GM19035 (cell line): ENCODE measurements around the gene PTTG1IP.
A peak's percentile ranks its signal among the peaks of the same experiment; 100 is the strongest.
"Not testable (repeated sequence)": the region's sequence is repeated elsewhere in the genome, so short reads cannot be mapped to it uniquely, and the experiment has no call there.

ENCODE experiments used
- ATAC-seq: cut with Tn5 transposase; IDR thresholded peaks from one replicate; pipeline ENCODE4 v1.9.1; 2021; ENCODE audit not compliant: unreplicated experiment

Gene PTTG1IP

GRCh38 chr21:44873356-44874239, at the start of gene PTTG1IP:
PTTG1IP (minus strand) TSS chr21:44873690; CDS start chr21:44873616, 74 bp downstream.
- ATAC-seq: peak; percentile 82

DNA sequence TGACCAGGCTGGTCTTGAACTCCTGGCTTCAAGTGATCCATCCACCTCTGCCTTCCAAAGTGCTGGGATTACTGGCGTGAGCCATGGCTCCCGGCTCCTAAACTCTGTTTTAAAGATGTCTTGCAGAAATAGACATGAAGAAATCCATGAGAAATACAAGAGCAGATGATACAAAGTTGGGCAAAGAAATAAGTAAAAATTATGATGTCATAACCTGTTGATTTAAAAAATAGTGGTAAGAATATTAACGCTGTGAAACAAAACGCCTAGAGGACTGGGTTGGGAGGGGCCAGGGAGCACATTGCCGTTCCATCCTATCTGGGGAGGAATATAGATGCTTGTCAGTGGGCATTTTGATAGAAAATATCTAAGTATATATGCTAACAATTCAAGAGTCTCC, 48.4 kb upstream of the PTTG1IP start:
- ATAC-seq: no peak

GRCh38 chr21:44920694-44921604, 47.5 kb upstream of the PTTG1IP start, which contains the start of gene ITGB2:
ITGB2 (minus strand) TSS chr21:44920899; CDS start chr21:44910782, 10,117 bp downstream.
- no peak for ATAC-seq

GRCh38 chr21:44919913-44920693, 46.6 kb upstream of the PTTG1IP start:
- ATAC-seq: no peak

DNA sequence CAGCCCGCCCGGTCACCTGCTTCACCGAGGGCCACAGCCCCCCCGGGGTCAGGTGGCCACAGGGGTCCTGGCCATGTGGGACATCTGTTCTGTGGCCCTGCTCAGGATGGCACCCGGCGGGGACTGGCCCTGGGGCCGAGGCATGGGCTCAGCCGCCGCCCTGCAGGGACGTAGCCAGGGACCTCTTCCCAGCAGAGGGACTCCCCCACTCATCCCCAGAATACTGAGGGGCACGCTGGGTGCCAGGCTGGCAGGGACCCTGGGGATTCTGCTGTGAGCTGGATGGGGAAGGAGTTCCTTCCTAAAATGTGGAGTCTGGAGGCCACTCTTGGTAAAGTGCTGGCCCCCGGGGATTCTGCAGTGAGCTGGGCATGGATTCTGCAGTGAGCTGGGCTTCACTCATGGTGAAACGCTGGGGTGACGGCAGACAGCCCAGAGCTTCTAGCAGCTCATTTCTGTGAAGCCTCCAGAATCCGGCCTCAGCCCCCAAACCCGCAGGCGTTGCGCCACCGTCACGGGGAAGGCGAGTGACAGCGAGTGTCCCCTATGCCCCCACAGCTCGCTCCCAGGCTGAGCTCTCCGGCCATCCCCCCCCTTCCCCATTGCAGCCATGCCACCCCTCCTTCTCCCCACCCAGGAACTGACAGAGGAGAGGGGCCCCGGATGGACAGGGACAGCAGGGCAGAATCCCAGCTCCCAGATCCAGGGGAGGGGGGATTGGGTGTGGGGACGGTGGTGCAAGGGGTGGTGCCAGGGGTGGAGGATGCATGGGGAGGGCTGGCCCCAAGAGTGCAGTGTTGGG, 45.8 kb upstream of the PTTG1IP start:
- ATAC-seq: no peak

- no peak for ATAC-seq
Observed at GRCh38 chr21:44918581-44919033, 45.1 kb upstream of the PTTG1IP start.

DNA sequence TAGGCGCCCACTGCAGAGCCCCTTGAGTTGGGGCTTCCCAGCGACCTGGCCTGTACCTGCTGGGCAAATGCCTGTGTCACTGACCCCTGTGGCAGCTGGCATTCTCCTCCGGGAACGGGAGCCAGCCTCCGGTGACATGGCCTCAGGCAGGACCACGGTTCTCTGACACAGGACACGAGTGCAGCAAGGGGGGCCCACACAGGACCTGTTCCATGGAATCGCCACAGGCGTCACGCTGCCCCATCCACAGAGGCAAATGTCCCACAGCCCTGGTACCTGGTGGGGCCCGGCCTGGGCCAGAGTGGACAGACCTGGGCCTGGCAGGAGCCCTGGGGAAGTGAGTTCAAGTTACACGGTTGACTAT, 44.6 kb upstream of the PTTG1IP start:
- ATAC-seq: no peak

DNA sequence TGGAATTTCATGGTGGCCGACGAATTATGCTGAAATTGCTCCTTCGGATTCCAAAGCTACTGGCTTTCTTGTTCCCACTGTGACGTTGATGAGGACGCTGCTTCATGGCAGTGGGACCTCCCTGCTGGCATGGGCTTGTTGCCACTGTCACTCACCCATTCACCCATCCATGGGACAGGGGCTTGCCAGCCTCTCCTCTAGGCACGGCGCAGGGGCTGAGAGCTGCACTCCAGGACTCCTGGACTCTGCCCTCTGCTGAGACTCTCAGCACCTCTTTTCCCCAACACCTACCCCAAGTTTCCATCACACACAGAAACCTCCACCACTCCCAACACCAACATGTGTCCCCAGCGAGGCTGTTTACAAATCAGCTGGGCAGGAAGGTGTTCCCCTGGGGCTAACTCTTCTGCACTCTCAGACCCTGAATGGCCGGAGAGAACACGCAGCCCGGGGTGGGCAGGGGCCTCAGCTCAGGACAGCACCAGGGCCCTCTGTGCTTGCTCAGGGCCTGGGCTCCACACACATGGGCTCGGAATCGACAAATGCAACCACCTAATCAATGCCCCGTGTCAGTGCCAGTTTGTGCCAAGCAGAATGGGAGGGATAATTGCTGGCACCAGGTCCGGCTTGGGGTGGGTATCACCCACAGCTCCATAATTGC, 44.1 kb upstream of the PTTG1IP start:
- ATAC-seq: no peak

GRCh38 chr21:44916965-44917364, 43.5 kb upstream of the PTTG1IP start:
- no peak for ATAC-seq

DNA sequence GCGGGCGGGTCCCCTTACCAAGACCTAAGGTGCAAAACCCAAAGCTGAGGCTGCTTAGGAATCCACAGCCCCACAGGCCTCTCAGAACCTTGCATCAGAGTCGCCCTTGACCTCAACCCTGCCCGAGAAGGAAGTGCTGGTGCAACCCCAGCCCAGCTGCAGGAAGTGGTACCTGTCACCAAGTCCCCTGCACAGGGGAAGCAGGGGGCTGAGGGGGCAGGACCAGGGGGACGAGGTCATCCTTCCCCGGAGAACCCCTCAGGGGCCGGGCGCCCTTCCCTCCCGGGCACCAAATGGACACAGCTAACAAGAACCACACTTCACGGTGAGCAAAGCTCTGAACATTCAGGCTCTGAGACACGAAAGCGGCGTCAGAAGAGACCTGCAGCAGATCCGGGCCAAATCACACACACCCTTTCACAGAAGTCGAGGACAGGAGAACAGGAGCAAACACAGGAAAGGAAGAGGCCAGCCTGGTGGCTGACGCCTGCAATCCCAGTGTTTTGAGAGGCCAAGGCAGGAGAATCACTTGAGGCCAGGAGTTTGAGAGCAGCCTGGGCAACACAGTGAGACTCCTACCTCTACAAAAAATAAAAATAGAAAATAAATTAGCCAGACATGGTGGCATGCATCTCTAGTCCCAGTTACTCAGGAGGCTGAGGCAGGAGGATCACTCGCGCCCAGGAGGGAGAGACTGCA, 40.8 kb upstream of the PTTG1IP start:
- ATAC-seq: peak; percentile 68

DNA sequence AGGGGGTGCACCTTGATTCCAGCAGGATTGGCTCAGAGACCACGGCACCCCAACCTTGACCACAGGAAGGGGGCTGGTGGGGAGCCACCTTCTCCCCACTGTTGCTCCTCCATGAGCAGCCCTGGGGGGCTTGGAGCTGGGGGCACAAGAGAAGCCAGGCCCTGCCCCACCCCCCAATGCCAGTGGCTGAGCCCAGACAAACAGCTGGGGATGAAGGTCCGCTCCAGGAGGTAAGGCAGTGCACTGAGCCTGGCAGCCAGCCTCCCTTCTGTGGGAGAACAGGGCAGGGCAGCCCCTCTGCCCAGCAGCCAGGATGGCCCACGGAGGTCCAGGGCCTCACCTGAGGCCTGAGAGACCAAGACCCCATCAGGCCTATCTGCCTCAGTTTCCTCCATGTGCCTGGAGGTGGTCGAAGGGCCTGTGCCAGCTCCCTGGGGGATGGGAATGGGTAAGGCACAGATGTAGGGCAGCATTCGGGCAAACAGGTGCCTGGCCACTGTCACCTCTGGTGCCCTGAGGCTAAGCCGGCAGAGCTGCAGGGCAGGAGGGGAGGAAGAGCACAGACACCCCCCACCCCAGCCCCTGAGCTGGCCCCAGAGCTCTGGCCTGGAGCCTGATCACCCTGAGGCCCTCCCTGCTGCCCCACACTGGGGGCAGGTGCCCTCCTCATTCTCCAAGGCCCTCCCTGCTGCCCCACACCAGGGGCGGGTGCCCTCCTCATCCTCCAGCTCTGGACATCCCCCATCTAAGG, 40.1 kb upstream of the PTTG1IP start:
- ATAC-seq: no peak

DNA sequence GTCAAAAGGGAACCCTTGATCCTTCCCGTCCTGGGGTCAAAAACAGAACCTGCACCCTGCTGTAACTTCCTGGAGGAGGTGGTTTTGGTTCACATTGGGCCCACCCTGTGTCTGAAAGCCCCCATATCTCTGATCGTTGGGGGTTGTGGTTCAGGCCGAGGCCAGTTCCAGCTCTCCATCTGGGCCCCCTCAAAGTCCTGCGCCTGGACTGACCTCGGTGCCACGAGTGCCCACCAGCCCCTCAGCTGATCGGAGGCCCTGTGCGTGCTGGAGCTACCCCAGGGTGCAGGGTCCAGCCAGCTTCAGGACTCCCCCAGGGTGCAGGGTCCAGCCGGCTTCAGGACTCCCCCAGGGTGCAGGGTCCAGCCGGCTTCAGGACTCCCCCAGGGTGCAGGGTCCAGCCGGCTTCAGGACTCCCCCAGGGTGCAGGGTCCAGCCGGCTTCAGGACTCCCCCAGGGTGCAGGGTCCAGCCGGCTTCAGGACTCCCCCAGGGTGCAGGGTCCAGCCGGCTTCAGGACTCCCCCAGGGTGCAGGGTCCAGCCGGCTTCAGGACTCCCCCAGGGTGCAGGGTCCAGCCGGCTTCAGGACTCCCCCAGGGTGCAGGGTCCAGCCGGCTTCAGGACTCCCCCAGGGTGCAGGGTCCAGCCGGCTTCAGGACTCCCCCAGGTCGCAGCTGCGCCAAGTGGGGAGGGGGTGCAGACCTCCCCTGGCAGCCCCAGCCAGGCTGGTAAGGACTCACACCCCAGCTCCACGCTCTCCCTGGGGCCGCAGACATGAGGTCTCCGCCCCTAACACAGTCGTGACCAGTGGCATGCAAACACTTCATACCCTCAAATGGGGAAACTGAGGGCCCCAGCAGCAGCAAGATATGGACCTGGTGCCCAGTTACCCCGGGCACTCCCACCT, 39.3 kb upstream of the PTTG1IP start:
- ATAC-seq: not testable (repeated sequence)

- ATAC-seq: no peak
Observed at GRCh38 chr21:44912158-44912473, 38.6 kb upstream of the PTTG1IP start.

DNA sequence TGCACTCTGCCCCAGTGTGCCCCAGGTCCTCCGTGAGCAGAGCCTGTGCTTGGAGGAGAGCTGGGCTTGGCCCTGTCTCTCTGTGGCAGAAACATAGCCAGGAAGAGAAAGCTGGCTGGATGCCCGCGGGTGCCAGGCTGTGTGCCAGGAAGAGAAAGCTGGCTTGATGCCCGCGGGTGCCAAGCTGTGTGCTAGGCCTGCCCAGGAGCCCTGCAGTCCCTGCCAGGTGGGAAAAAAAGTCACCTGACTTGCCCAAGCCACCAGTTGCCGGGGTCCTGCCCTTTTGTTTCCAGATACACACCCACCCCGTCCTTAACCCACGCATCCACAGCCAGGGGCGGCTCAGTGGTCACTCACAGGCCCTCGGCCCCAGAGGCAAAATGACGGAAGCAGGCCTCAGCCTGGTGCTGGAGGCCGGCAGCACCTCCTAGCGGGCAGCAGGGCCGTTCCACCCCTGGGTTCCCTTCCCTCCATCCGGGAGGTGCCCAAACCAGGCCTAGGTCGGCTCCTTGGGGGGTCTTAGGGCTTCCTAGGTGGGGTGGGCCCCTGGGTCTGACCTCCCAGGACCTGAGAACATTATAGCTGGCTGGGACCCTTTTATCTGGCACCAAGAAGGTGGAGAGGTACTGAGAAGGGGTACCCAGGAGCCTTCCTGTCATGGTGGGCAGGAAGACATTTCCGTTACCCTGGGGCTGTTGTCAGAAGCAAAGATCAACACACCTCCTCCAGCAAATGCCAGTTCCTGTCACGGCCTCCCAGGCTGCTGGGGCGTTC, 38.1 kb upstream of the PTTG1IP start:
- no peak for ATAC-seq

DNA sequence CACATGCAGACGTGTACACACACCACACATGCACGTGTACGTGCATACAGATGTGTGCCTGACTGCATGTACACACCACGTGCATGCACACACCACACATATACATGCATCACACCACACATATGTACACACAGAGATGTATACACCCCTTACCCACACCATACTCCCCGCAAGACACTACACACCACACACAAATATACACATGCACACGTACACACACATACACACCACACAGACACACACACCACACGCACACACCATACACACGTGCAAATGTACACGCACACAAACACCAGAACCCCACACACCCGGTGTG, 37.5 kb upstream of the PTTG1IP start:
- ATAC-seq: no peak

DNA sequence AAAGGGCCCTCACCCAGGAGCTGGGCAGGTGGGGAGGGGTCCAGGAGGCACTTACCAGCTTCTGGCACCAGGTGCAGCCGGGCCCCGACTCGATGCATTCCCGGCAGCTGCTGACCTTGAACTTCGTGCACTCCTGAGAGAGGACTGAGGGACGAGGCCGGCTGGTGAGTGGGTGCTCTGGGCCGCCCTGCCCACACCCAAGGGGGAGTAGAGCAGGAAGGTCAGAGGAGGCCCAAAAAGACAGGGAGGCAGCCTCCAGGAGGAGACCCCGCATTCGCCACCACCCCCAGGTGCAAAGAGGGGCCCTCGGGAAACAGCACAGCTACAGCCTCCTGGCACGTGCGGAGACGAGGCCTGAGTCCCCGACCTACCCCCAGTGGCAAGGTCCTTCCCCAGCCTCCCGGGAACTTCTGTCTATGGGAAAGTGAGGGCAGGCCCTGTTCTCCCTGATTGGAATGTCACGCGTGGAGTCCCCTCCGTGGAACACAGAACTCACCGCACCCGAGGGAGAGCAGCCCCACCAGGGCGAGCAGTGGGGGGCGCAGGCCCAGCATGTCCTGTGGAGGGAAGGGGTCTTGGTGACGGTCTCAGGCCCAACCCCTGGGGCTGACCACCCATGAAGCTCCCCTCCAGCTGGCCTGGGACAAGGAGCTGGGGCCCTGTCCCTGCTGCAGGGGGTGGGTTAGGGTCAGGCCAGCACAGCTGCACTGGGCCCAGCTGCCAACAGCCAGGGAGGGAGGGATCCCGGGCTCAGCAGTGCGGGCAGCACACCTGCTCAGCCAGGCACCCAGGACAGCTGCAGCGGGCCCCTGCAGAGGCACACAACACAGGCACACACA, 37.0 kb upstream of the PTTG1IP start:
- ATAC-seq: no peak
